A549 (cell line): Measurements from ENCODE around the gene ANKS6. TPM values are rescaled to one million over a fixed set of nuclear protein-coding genes. Genes with fewer than 3 reads are reported as not detected.
A peak's percentile ranks its signal among the peaks of the same experiment; 100 is the strongest.

Experiments used
- ATAC-seq, 2 experiments: fragments of 200-7000 bp in 1 of 2; fragments of >200 bp in 1 of 2; cut with Nextera tagmentation in 1 of 2; cut with Tn5 transposase in 1 of 2; 3 replicates each; pipeline versions ENCODE4 v1.8.0 to v1.9.1; 2018 to 2020; ENCODE audit warnings: mild to moderate bottlenecking in 1 of 2, moderate library complexity in 1 of 2
- CTCF ChIA-PET: fragments of 300-600 bp; sonication (Branson Sonifier 250); formaldehyde crosslinking; extraction: SDS; loops from one replicate; lab custom pipeline; 2021; ENCODE audit warnings: antibody characterized with exemption, inconsistent platforms; lab: Yijun Ruan, JAX
- POLR2A ChIA-PET: fragments of 350-600 bp; formaldehyde crosslinking; extraction: SDS; loops from one replicate; lab custom pipeline; 2021; ENCODE audit warnings: antibody characterized with exemption, inconsistent platforms; lab: Yijun Ruan, JAX
- DNase-seq, 2 experiments: peaks; one replicate each; pipeline versions ENCODE4 v3.0.0 to v3.0.0-alpha.2; 2011 to 2016; ENCODE audit warnings: low read depth in 1 of 2, low spot score in 1 of 2
- FAIRE-seq: peaks from 2 replicates; lab custom pipeline; 2011; peaks lifted over from hg19 to GRCh38; lab: Jason Lieb, UNC
- H3K27ac ChIP-seq, 2 experiments: fragments of >200 bp; sonication (Bioruptor Twin); formaldehyde crosslinking; 3 replicates each; pipeline ENCODE4 v1.5.1; 2016 to 2017
- H3K4me1 ChIP-seq: fragments of >200 bp; sonication (Bioruptor Twin); formaldehyde crosslinking; 3 replicates; pipeline ENCODE4 v1.6.1; 2016
- H3K4me2 ChIP-seq: fragments of >200 bp; sonication (Bioruptor Twin); formaldehyde crosslinking; 3 replicates; pipeline ENCODE4 v1.6.1; 2016
- H3K4me3 ChIP-seq: fragments of >200 bp; sonication (Bioruptor Twin); formaldehyde crosslinking; 3 replicates; pipeline ENCODE4 v1.5.1; 2016
- H3K9me3 ChIP-seq: fragments of >200 bp; sonication (Bioruptor Twin); formaldehyde crosslinking; 3 replicates; pipeline ENCODE4 v1.6.1; 2016
- BHLHE40 ChIP-seq: IDR thresholded peaks from 2 replicates; pipeline ENCODE4 v1.6.1; 2012; ENCODE audit warnings: low read depth, low read length, inconsistent platforms
- CBX8 ChIP-seq: fragments of 200-600 bp; sonication (generic); IDR thresholded peaks from 2 replicates; pipeline ENCODE4 v1.6.1; 2016
- E2F6 ChIP-seq: IDR thresholded peaks from 2 replicates; pipeline ENCODE4 v1.6.1; 2012; ENCODE audit warnings: low read depth, borderline replicate concordance
- EHMT2 ChIP-seq: fragments of 200-600 bp; sonication (generic); IDR thresholded peaks from 2 replicates; pipeline ENCODE4 v1.6.1; 2016; ENCODE audit warnings: antibody characterized with exemption, low read depth, mild to moderate bottlenecking, moderate library complexity
- EP300 ChIP-seq, 2 experiments: fragments of >200 bp; sonication (Bioruptor Twin); formaldehyde crosslinking; IDR thresholded peaks; 2 replicates in 1 of 2; 3 replicates in 1 of 2; pipeline ENCODE4 v1.6.1; 2016 to 2017
- FOXS1 ChIP-seq: fragments of 250-450 bp; sonication (Bioruptor Pico); IDR thresholded peaks from 2 replicates; pipeline ENCODE4 v1.5.0; 2020; ENCODE audit warnings: mild to moderate bottlenecking, moderate library complexity
- GATA3 ChIP-seq: IDR thresholded peaks from 2 replicates; pipeline ENCODE4 v1.6.1; 2012; ENCODE audit warnings: borderline replicate concordance
- HDAC2 ChIP-seq: fragments of 200-600 bp; sonication (generic); IDR thresholded peaks from 2 replicates; pipeline ENCODE4 v1.6.1; 2016
- HEYL ChIP-seq: fragments of 250-450 bp; sonication (Bioruptor Pico); IDR thresholded peaks from 2 replicates; pipeline ENCODE4 v1.8.0; 2021; ENCODE audit warnings: mild to moderate bottlenecking, moderate library complexity
- KDM1A ChIP-seq: fragments of 200-600 bp; sonication (generic); IDR thresholded peaks from 2 replicates; pipeline ENCODE4 v1.6.1; 2016; ENCODE audit warnings: low read depth, mild to moderate bottlenecking
- KDM5A ChIP-seq: fragments of 200-600 bp; sonication (generic); IDR thresholded peaks from 2 replicates; pipeline ENCODE4 v1.6.1; 2016; ENCODE audit warnings: antibody characterized with exemption, mild to moderate bottlenecking
- MAZ ChIP-seq: fragments of 150-350 bp; IDR thresholded peaks from 2 replicates; pipeline ENCODE4 v1.6.1; 2014; ENCODE audit warnings: antibody characterized with exemption, low read depth, low read length, borderline replicate concordance
- NFE2L2 ChIP-seq: fragments of 150-350 bp; conservative IDR thresholded peaks from 2 replicates; pipeline ENCODE4 v1.6.1; 2014; ENCODE audit warnings: low read length
- NPAS2 ChIP-seq: fragments of 250-450 bp; sonication (Bioruptor Pico); IDR thresholded peaks from 2 replicates; pipeline ENCODE4 v1.8.0; 2022; ENCODE audit warnings: mild to moderate bottlenecking, moderate library complexity, borderline replicate concordance
- NR3C1 ChIP-seq: fragments of >200 bp; sonication (Bioruptor Twin); formaldehyde crosslinking; IDR thresholded peaks from 3 replicates; pipeline ENCODE4 v1.6.1; 2017
- RFX5 ChIP-seq: fragments of 450-650 bp; IDR thresholded peaks from 2 replicates; pipeline ENCODE4 v1.7.1; 2014; ENCODE audit warnings: antibody characterized with exemption, mild to moderate bottlenecking, moderate library complexity
- SREBF2 ChIP-seq: fragments of 450-650 bp; IDR thresholded peaks from 2 replicates; pipeline ENCODE4 v1.6.1; 2014; ENCODE audit warnings: mild to moderate bottlenecking, moderate library complexity
- TFCP2L1 ChIP-seq: fragments of 250-450 bp; sonication (Bioruptor Pico); IDR thresholded peaks from 2 replicates; pipeline ENCODE4 v1.5.0; 2021; ENCODE audit warnings: mild to moderate bottlenecking
- ZFP36 ChIP-seq: fragments of 450-650 bp; IDR thresholded peaks from 2 replicates; pipeline ENCODE4 v1.6.1; 2014; ENCODE audit warnings: borderline replicate concordance; ENCODE audit not compliant: partially characterized antibody
- WGBS: methylation state at CpG from one replicate; pipeline ENCODE4 v1.1.6; 2017; ENCODE audit errors: missing lambda C conversion rate; 5-methylcytosine and 5-hydroxymethylcytosine counted together
- polyA plus RNA-seq, 4 experiments: library from polyadenylated mRNA; depleted of rRNA in 3 of 4; stranded (reverse); fragments of >200 nt; fragmentation: RNase III in 1 of 4; extraction: RNeasy Plus Mini Kit Qiagen cat#74134 plus additional on column Dnase treatment in 1 of 4; gene quantifications; 2 replicates in 3 of 4; 3 replicates in 1 of 4; pipeline ENCODE4 v1.2.3, GENCODE V29; 2011 to 2017
- TF ChIP-seq, protein P1 (sequence below): fragments of 450-650 bp; IDR thresholded peaks from 2 replicates; pipeline ENCODE4 v1.6.1; 2014; ENCODE audit warnings: antibody characterized with exemption
- TF ChIP-seq, protein P2 (sequence below): fragments of 150-350 bp; IDR thresholded peaks from 2 replicates; pipeline ENCODE4 v1.6.1; 2014; ENCODE audit warnings: low read depth, mild to moderate bottlenecking, low read length
- TF ChIP-seq, protein P3 (sequence below): IDR thresholded peaks from 2 replicates; pipeline ENCODE4 v1.6.1; 2012

Gene ANKS6
- polyA plus RNA-seq, 2 of the 4 experiments (the other 2 are of a cell fraction), result 14.7 to 15.2 TPM

GRCh38 chr9:98702835-98703380, 93.4 kb downstream of the ANKS6 start:
- ChIA-PET POLR2A (no interaction called here), CTCF (interaction anchor here (3.3 kb wide), 1 partner anchor 388 kb away, joined by 17 read pairs; no protein-coding TSS in a partner anchor)
- no peak for ATAC-seq
- no peaks in the 10 kb centered on the region for H3K9me3 ChIP-seq
- DNase-seq, result no peak
- peaks cover 6% of the 10 kb centered on the region for H3K4me1 ChIP-seq
- H3K27ac ChIP-seq, result no peak overlapping the region
- no peak overlapping the region for H3K4me2 ChIP-seq
- 10% methylated on average over 2 of the region's 2 CpGs for WGBS
- no peak for TF ChIP-seq EHMT2
- TF ChIP-seq, protein P1, sequence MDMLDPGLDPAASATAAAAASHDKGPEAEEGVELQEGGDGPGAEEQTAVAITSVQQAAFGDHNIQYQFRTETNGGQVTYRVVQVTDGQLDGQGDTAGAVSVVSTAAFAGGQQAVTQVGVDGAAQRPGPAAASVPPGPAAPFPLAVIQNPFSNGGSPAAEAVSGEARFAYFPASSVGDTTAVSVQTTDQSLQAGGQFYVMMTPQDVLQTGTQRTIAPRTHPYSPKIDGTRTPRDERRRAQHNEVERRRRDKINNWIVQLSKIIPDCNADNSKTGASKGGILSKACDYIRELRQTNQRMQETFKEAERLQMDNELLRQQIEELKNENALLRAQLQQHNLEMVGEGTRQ, result peak; percentile 68
- FAIRE-seq, result no peak
- H3K4me3 ChIP-seq, result no peak overlapping the region

DNA sequence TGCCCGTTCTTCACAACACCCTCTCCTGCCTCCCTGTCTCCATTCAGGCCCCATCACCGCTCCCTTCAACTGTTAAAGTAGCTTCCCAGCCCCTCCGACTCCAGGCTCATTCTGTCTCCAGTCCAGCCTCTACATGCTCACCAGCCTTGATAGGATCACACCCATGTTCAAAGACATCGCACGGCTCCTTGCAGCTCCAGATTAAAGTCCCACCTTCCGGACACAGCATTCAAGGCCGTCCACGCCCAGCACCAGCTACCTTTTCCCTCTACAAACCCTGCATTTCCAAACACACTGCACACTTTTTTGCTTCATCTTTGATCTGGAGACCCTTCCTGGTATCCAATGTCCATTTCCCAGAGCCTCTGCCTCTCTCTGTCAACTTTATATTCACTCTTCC, 94.0 kb downstream of the ANKS6 start:
- ChIA-PET POLR2A (no interaction called here), CTCF (interaction anchor here (3.3 kb wide), 1 partner anchor 387 kb away, joined by 17 read pairs; no protein-coding TSS in a partner anchor)
- no peak for ATAC-seq

DNA sequence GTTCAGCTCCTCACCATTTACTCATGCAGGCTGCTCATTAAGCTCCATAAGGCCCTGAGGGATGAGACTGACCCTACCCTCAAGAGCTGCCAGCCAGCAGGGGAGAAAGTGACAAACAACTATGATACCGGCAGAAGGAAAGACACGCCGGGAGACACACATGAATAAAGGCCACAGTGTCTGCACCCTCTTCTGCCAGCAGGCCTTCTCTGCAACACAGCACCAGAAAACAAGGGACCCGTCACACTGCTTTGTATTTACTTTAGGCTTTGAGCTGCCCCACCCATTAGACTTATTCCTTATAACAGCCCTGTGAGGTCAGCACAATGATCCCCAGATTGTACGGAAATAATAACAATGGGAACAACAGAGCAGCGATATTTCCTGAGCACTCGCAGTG, 94.8 kb downstream of the ANKS6 start:
- DNase-seq (no peak), ATAC-seq (no peak; a peak in 1 of 6 replicates), FAIRE-seq (no peak)
- no peak for TF ChIP-seq CBX8
- no peak for TF ChIP-seq E2F6
- TF ChIP-seq MAZ, result no peak
- H3K9me3 ChIP-seq, result no peaks in the 10 kb centered on the region
- CTCF ChIA-PET, result interaction anchor here (0.6 to 3.3 kb wide), 3 partner anchors 9 to 386 kb away, joined by 3 to 17 read pairs (median 5); no protein-coding TSS in a partner anchor
- 57% methylated on average over 7 of the region's 7 CpGs for WGBS
- no peak overlapping the region for H3K4me3 ChIP-seq
- no peaks in the 10 kb centered on the region for H3K4me1 ChIP-seq
- H3K27ac ChIP-seq, result no peak overlapping the region
- POLR2A ChIA-PET, result no interaction called here
- no peak overlapping the region for H3K4me2 ChIP-seq

More for the DNA sequence above, 94.0 kb downstream of the ANKS6 start:
- Histone ChIP-seq H3K9me3 (no peaks in the 10 kb centered on the region), H3K4me3 (no peak overlapping the region), H3K27ac (no peak overlapping the region), H3K4me2 (no peak overlapping the region), H3K4me1 (peaks cover under 1% of the 10 kb centered on the region; the same call in 2 of the 3 replicates)
- FAIRE-seq (no peak), DNase-seq (no peak)
- TF ChIP-seq ZFP36, result no peak
- TF ChIP-seq NR3C1, result no peak
- 67% methylated on average over 8 of the region's 8 CpGs for WGBS

DNA sequence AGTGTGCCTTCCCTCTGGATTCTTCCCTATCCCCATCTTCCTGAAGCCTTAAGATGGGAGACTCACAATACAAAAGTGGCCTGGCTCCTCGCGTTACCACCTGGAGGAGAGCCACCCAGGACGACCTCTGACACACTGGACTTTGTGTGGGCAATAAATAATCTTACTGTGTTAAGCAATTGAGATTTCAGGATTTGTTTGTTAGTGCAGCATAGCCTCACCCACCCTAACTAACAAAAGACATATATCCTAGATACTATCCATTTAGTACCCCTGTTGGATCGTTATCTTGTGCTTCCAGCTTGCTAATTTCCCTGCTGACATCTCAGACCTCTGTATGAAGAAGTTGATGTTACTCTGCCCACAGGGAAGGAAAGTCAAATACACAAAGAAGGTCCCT, 95.6 kb downstream of the ANKS6 start:
- TF ChIP-seq, protein P1, result no peak
- TF ChIP-seq KDM5A, result no peak
- no peak for TF ChIP-seq FOXS1 (CRISPR knock-in tag)
- TF ChIP-seq GATA3, result no peak
- TF ChIP-seq EP300 (IDR thresholded peaks at IDR 0.05), result no peak
- TF ChIP-seq HEYL (CRISPR knock-in tag), result no peak
- TF ChIP-seq NFE2L2, result no peak
- TF ChIP-seq RFX5, result no peak
- no peak for TF ChIP-seq BHLHE40
- no peak for TF ChIP-seq TFCP2L1 (CRISPR knock-in tag)
- TF ChIP-seq SREBF2, result no peak
- no peak for TF ChIP-seq NPAS2 (CRISPR knock-in tag)
- TF ChIP-seq, protein P2, sequence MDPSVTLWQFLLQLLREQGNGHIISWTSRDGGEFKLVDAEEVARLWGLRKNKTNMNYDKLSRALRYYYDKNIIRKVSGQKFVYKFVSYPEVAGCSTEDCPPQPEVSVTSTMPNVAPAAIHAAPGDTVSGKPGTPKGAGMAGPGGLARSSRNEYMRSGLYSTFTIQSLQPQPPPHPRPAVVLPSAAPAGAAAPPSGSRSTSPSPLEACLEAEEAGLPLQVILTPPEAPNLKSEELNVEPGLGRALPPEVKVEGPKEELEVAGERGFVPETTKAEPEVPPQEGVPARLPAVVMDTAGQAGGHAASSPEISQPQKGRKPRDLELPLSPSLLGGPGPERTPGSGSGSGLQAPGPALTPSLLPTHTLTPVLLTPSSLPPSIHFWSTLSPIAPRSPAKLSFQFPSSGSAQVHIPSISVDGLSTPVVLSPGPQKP, result no peak
- TF ChIP-seq, protein P3, sequence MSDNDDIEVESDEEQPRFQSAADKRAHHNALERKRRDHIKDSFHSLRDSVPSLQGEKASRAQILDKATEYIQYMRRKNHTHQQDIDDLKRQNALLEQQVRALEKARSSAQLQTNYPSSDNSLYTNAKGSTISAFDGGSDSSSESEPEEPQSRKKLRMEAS, result no peak
- TF ChIP-seq HDAC2, result no peak
- TF ChIP-seq KDM1A, result no peak
- H3K4me1 ChIP-seq, result no peaks in the 10 kb centered on the region
- no peak overlapping the region for H3K27ac ChIP-seq
- CTCF ChIA-PET, result interaction anchor here (0.6 to 3.3 kb wide), 3 partner anchors 10 to 386 kb away, joined by 3 to 17 read pairs (median 5); no protein-coding TSS in a partner anchor
- no peaks in the 10 kb centered on the region for H3K9me3 ChIP-seq
- FAIRE-seq, result no peak
- H3K4me3 ChIP-seq, result no peak overlapping the region
- POLR2A ChIA-PET, result no interaction called here
- H3K4me2 ChIP-seq, result no peak overlapping the region
- DNase-seq, result no peak
- no peak for ATAC-seq
- WGBS, result 1% methylated on average over 4 of the region's 4 CpGs
